Glutamatergic neuron (in vitro differentiated cells): Measurements from ENCODE around the gene TGFBR2. TPM values are rescaled to one million over a fixed set of nuclear protein-coding genes. Genes with fewer than 3 reads are reported as not detected.

Experiments used
- DNase-seq: peaks from one replicate; pipeline ENCODE4 v3.0.0; 2022
- H3K27ac Mint-ChIP-seq: one replicate; pipeline ENCODE4 v1.8.0; 2020; ENCODE audit warnings: mild to moderate bottlenecking, mixed read lengths, inconsistent platforms; ENCODE audit not compliant: unreplicated experiment
- H3K27me3 Mint-ChIP-seq: one replicate; pipeline ENCODE4 v1.8.0; 2020; ENCODE audit warnings: mild to moderate bottlenecking, moderate library complexity, mixed read lengths, inconsistent platforms; ENCODE audit not compliant: unreplicated experiment
- H3K36me3 Mint-ChIP-seq: one replicate; pipeline ENCODE4 v1.8.0; 2020; ENCODE audit warnings: mild to moderate bottlenecking, mixed read lengths, inconsistent platforms; ENCODE audit not compliant: unreplicated experiment
- H3K4me1 Mint-ChIP-seq: one replicate; pipeline ENCODE4 v1.8.0; 2020; ENCODE audit warnings: mild to moderate bottlenecking, low read depth, mixed read lengths, inconsistent platforms; ENCODE audit not compliant: unreplicated experiment
- H3K4me3 Mint-ChIP-seq: one replicate; pipeline ENCODE4 v1.8.0; 2020; ENCODE audit warnings: mild to moderate bottlenecking, mixed read lengths, inconsistent platforms; ENCODE audit not compliant: unreplicated experiment
- H3K9me3 Mint-ChIP-seq: one replicate; pipeline ENCODE4 v1.8.0; 2020; ENCODE audit warnings: mild to moderate bottlenecking, moderate library complexity, mixed read lengths, inconsistent platforms; ENCODE audit not compliant: unreplicated experiment
- CTCF ChIP-seq: fragments of 200-600 bp; sonication (generic); IDR thresholded peaks from one replicate; pipeline ENCODE4 v1.5.0; 2021; ENCODE audit not compliant: partially characterized antibody, unreplicated experiment
- total RNA-seq: library from RNA; stranded (reverse); fragmentation: NEBNext Ultra II Directional; extraction: Animal tissue kit (Norgen Biotek cat#: 25700); gene quantifications from one replicate; pipeline ENCODE4 v1.2.1, GENCODE V29; 2021; ENCODE audit not compliant: unreplicated experiment

Gene TGFBR2
- total RNA-seq, 1 donor from 2014 or later = 0.96 TPM

- no peak overlapping the region for H3K27ac Mint-ChIP-seq
- DNase-seq = no peak
- no peaks in the 10 kb centered on the region for H3K36me3 Mint-ChIP-seq
- no peak for TF ChIP-seq CTCF
- H3K4me3 Mint-ChIP-seq = no peak overlapping the region
- no peaks in the 10 kb centered on the region for H3K4me1 Mint-ChIP-seq
- H3K27me3 Mint-ChIP-seq = no peaks in the 10 kb centered on the region
- no peaks in the 10 kb centered on the region for H3K9me3 Mint-ChIP-seq
These were observed 107.6 kb downstream of the TGFBR2 start for GRCh38 chr3:30713885-30714503.

- Mint-ChIP-seq H3K9me3 (no peaks in the 10 kb centered on the region), H3K36me3 (no peaks in the 10 kb centered on the region), H3K4me3 (no peak overlapping the region), H3K4me1 (no peaks in the 10 kb centered on the region), H3K27me3 (no peaks in the 10 kb centered on the region), H3K27ac (no peak overlapping the region)
- no peak for DNase-seq
- TF ChIP-seq CTCF = no peak
These were observed 113.1 kb downstream of the TGFBR2 start for GRCh38 chr3:30719536-30719935.

- no peak for DNase-seq
- no peak overlapping the region for H3K4me3 Mint-ChIP-seq
- TF ChIP-seq CTCF = no peak
- no peak overlapping the region for H3K27ac Mint-ChIP-seq
- no peaks in the 10 kb centered on the region for H3K36me3 Mint-ChIP-seq
- H3K27me3 Mint-ChIP-seq = no peaks in the 10 kb centered on the region
- H3K9me3 Mint-ChIP-seq = no peaks in the 10 kb centered on the region
- H3K4me1 Mint-ChIP-seq = no peaks in the 10 kb centered on the region
These were observed 114.3 kb downstream of the TGFBR2 start for GRCh38 chr3:30720586-30721313.

GRCh38 chr3:30721314-30721634, 114.9 kb downstream of the TGFBR2 start:
- Mint-ChIP-seq H3K27me3 (no peaks in the 10 kb centered on the region), H3K9me3 (no peaks in the 10 kb centered on the region), H3K36me3 (no peaks in the 10 kb centered on the region), H3K27ac (no peak overlapping the region), H3K4me3 (no peak overlapping the region), H3K4me1 (no peaks in the 10 kb centered on the region)
- DNase-seq = no peak
- TF ChIP-seq CTCF = no peak

GRCh38 chr3:30723211-30723610, 116.8 kb downstream of the TGFBR2 start:
- no peak for DNase-seq
- no peak for TF ChIP-seq CTCF
- no peaks in the 10 kb centered on the region for H3K9me3 Mint-ChIP-seq
- no peaks in the 10 kb centered on the region for H3K4me1 Mint-ChIP-seq
- no peaks in the 10 kb centered on the region for H3K36me3 Mint-ChIP-seq
- no peak overlapping the region for H3K27ac Mint-ChIP-seq
- H3K27me3 Mint-ChIP-seq = no peaks in the 10 kb centered on the region
- no peak overlapping the region for H3K4me3 Mint-ChIP-seq
